GF-D8 (cell line): ENCODE data around the gene RAB36.
A peak's percentile ranks its signal among the peaks of the same experiment; 100 is the strongest.

Source experiments
- DNase-seq: peaks from one replicate; lab custom pipeline; 2025; lab: John Stamatoyannopoulos, UW

The RAB36 gene

DNA sequence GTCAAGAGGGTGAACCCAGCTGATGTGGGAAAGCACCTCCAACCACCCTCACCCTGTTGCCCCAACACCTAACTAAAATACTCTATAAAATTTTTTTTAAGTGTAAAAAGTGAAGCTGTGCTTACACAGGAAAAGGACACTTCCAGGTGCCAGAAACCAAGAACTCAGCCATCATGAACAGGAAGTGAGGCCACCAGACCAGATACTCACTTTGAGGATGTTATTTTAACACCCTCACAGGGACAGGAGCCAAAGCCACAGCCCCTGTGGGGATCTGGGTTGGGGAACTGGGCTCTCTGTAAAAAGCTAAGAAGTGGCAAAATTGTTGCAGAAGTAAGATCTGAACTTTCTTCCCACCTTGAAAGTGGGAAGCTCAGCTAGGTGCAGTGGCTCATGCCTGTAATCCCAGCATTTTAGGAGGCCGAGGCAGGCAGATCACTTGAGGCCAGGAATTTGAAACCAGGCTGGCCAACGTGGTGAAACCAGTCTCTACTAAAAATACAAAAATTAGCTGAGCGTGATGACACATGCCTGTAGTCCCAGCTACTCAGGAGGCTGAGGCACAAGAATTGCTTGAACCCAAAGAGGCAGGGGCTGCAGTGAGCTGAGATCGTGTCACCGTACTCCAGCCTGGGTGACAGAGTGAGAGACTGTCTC is 7.2 kb upstream of the RAB36 start:
- DNase-seq = peak; percentile 70

DNA sequence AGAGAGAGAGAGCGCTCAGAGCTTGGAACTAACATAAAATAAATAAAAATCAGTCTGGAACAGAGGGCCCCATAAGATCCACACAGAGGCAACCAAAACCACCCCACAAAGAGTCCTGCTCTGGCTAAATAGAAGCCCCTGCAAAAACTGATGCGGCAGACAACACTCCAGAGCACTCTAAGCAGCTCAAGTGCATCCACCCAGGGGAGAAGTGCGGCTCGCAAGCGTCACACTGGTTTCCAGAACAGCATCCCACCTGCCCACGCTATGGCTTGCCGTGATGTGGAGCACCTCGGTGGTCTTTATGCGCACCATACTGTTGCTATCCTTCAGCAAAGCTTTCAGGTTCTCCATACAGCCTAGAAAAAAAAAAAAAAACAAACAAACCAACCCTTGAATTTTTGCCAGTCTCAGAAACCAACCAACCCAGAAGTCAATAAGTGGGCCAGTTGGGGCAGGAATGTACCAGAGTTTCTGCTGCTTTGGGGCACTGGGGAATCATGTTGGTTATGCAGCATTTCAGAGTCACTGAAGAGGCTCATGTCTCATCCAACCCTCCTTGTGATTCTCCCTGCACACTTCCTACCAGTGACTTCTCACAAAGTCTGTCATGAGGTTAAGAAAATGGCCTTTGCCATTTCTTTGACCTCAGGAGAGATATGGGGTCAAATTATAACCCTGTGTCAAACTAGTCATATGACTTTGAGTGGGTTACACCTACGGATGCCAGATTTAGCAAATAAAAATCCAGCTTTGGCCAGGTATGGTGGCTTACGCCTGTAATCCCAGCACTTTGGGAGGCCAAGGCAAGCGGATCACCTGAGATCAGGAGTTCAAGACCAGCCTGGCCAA is 6.5 kb upstream of the RAB36 start:
- DNase-seq = no peak

DNA sequence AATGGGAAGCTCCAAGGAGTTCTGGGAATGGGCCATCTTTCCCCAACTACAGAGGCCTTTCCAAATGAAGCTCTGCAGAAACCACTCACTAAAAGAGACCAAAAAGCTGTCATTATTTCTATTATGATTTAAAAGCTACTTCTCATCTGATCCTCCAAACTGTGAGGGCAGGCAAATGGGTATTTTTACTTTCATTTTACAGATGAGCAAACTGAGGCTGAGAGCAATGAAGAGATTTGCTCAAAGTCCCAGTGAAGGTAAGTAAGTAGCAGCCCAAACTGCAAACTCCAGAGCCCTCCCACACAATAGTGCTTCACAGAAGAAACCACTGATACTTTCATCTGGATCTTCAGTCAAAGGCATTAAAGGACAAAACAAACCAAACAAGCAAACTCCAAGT is 4.9 kb upstream of the RAB36 start:
- DNase-seq = no peak

DNA sequence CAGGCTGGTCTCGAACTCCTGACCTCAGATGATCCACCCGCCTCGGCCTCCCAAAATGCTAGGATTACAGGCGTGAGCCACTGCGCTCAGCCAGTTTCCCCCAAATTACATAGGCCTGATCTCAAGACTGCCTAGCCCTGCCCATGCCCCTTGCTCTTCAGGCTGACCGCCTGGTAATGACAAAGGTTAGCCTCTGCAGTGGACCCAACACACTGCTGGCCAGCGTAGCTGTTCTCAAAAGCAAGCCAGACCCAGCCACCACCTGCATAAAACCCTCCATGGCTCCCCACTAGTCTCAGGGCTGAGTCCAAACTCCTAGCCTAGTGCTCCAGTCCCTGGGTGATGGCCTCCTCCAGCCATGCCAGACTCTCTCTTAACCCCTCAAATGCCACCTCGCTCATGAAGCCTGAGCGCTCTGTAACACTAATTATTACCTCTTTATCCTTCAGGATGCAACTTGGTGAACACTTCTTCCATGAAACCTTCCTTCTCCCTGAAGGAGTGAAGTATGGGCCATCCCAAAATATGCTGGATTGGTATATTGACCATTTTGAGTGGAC is 2.7 kb upstream of the RAB36 start:
- DNase-seq = no peak

DNA sequence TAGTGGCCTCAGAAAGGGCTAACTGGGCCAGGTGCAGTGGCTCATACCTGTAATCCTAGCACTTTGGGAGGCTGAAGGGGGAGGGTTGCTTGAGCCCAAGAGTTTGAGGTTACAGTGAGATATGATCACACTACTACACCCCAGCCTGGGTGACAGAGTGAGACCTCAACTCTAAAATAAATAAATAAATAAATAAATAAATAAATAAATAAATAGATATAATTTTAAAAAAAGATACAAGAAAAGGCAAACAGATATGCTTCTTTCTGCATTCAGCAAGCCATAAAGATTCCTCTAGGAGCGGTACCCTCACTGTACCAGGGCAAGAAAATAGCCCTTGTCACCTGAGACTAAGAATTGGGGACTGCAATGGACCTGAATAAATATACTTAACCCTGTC is 2.2 kb upstream of the RAB36 start:
- DNase-seq = no peak

DNA sequence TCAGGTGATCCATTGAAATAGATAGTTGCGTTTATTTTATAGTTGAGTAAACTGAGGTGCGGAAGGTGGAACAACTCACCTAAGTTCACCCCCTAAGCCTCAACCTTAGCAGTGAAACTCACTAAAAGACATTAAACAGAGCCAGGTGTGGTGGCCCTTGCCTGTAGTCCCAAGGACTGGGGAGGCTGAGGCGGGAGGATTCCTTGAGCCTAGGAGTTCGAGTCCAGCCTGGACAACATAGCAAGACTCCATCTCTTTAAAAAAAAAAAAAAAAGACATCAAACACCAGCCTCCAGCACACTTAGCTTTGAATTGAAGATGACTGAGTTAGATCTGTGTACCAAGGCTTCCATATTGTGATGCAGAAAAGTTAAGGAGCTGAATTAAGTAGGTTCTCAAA is 845 bp upstream of the RAB36 start:
- DNase-seq = no peak

DNA sequence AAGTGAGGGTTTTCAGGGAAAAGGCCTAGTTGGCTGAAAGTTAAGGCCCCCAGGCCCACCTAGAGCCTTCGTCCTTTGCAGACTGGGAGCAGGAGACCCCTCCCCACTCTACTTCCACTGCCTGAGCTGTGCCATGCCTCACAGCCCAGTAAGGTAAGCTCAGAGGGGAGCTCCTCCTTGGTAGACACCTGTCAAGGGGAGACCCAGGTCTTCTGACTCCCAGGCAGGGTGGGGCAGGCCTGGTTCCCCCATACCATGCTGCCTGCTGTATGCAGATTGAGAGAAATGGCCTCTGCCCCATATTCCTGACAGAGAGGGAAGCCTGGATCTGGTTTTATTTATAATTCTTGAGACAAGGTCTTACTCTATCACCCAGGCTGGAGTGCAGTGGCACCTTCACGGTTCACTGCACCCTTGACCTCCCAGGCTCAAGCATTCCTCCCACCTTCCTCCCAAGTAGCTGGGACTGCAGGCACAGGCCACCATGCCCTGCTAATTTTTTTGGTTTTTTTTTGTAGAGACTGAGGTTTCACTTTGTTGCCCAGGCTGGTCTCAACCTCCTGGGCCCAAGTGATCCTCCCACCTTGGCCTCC is 697 bp downstream of the RAB36 start:
- DNase-seq = no peak

DNA sequence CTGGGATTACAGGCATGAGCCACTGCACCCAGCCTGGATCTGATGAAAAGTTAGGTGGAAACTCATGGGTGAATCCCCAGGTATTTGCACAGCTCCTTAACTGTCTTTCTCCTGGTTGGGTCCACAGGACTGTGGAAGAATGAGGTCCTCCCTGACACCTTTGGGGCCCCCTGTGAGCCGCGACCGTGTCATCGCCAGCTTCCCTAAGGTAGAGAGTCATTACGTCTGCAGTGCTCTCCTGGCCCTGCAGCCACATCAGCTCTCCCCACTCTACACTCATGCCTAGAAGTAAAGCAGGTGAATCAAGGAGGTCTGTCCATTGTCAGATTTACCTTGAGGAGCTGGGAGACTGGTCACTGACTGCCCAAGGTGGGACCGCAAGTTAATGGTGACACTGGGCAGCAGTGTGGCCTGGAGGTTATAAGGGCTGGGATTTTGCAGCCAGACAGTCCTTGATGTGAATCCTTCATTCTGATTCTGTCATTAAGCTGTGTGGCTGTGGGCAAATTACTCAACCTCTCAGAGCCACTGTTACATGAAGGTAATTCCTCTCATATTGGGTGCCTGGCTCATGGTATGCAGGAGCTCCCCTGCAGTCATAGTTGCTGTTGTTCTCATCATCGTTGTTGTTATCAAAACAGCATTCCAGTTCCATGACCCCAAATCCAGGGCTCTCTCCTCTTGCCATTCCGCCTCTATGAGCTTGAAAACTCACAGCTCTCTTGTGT is 1.4 kb downstream of the RAB36 start:
- no peak for DNase-seq

DNA sequence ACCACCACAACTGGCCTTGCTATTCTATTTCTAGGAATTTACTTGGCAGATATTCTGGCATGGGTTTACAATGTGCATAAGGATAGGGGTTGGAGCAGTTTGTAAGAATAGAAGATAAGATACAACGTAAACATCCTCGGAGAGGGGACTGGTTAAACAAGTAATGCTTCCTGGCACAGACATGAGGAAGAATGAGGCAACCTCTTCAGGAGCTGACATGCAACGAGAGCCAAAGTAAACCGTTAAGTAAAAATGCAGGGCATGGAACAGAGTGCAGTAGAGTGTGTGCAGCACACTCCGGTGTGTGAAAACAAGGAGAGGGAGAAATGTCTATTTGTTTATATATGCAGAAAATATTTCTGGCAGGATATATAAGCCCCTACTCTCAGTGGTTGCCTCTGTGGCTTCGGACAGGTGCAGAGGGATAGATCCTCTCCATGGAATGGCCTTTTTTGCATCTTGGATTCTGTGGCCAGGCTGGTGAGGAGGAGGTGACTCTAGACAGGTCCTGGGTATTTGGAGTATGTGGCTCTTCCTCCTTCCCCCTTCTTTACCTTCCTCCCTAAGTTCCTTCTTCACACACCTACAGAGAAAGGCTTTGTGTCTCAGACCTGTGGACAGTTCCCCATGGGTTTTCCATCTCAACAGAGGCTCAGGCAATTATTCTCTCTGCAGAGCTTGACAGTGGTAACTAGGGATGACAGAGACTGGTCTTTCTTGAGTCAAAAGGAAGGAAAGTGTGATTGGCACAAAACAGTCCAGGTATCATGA is 2.5 kb downstream of the RAB36 start:
- DNase-seq = peak; percentile 5

DNA sequence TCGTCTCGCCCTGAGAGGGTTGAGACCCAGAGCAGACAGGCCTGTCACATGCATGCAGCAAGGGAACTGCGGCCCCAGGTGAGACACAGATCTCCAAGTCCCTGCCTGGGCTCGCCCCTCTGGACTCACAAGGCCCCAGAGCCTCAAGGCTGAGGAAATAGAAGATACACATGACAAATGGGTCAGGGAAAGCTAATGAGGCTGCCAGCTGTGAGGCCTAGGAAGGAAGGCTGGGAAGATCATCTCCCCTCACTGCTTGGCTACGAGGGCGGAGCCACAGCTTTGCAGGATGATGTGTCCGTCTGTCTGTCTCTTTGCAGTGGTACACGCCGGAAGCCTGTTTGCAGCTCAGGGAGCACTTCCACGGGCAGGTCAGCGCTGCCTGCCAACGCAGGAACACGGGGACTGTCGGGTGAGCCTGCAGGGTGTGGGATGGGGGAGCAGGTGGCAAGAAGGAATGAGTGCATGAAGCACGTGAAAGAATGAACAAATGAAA is 4.5 kb downstream of the RAB36 start:
- no peak for DNase-seq

DNA sequence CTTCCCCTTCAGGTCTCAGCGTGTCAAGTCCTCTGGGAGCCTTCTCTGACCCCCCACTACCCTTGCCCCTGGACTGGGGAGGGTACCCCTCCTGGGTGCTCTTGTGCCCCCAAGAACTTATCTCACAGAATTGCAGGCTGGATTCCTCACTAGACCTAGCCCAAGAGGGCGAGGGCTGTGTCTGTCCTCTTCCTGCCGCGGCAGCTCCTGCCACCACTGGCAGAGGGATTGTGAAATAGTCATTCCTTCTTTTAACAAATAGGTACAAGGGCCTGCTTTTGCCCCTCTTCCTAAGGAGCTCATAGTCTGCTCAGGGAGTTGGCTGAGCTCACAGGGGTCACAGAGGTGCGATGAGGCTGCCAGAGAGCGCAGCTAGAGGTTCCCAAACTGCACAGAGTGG is 5.5 kb downstream of the RAB36 start:
- DNase-seq = no peak

DNA sequence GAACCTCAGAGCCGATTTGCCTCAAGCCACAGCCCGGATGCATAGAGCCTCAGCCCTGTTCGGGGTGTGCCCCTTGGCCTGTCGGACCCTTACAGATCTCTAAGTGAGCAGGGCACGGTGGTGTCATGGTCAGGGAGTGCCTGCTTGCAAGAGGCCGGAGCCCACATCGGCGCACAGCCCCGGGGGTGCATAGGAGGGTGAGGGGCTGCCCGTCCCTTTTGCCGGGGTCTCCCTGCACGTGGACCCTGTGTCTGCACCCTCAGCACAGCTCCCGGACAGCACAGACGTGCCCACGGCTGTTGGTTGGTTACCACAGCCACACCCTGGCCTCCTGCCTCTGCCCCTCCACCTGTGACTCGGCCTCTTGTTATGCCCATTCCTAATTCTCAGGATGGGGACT is 6.5 kb downstream of the RAB36 start:
- DNase-seq = no peak

DNA sequence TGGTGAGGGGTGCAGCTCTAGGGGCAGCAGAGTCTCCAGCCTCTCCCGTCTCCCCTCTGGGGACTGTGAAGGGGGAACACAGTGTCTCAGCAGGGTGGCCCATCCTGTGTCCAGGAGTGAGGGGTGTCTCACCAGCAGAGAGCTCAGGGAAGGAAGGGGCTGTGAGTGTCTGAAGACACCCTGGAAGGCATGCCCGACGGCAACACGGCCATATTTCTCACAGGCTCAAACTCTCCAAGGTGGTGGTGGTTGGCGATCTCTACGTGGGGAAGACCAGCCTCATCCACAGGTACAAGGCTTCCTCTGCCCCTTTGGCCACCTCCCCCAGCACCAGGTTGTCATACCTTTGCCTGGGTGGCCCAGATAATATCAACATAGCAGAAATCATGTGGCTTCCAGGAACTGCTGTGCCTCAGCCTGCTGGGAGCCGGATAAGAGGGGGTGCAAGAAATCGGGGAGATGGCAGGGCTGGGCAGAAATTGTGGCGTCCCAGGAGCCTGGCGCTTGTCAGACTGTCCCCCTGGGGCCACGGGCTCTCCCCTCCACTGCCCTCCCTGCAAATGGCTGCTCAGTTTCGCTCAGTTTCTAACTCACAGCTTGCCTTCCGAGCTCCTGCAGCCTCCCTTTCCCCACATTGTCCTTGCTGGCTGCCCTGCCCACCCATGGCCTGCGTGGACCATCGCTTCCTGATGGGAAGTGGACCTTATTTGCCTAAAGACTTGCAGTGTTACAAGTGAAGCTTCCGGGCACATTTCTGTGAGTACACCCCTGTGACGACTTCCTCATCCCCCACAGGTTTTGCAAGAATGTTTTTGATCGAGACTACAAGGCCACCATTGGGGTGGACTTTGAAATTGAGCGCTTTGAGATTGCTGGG is 7.2 kb downstream of the RAB36 start:
- peak; percentile 3 for DNase-seq

DNA sequence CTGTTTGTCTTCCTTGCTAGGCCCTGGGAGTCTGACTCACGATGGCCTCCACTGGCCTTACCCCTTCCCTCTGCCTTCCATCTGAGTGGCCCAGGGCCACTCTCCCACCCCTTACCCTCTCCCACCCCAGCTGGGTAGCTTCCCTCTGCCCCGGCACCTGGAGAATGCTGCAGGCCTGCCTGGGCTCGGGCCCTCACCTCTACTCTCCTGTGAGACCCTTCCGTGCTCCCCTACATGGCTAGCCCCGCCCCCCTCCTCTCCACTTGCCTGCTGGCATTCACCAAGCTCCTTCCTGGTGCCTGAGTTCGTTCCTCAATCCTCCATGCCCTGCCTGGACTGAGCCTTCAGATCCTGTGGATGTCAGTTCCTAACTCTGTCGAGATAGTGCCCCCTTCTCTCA is 8.7 kb downstream of the RAB36 start:
- no peak for DNase-seq

DNA sequence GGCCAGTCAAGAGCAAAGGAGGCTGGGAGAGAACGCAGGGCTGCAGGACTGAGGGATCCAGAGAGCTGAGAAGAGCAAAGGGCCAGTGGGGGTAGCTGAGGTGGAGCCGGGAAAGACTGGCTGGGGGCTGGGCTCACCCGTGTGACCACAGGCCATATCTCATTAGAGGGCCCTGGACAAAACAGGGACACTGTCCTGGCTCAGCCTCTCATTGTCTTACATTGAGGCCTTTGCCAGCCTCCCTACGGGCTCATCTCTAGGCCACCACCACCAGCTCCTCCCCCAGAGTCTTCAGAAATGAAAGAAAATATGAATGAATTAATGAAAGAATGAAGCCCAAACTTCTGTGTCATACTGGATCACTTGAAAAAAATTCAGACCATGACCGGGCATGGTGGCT is 9.2 kb downstream of the RAB36 start:
- no peak for DNase-seq

DNA sequence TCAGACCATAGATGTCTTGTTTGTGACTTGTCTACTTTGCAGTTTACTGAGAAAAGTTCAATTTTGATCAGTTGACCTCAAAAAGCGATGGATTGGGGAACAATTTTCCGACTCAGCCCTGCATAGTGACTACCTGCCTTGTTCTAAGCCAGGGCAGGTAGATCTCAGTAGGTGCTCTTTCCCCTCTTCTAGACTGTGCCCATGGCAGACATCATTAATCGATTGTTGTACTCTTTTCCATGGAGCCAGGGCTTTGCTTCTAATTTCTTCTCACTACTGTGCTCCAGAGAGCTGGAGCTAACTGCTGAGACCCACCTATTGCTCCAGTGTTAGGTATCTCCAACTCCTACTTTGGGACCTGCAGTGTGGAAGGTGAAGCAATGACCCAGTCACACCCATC is 9.9 kb downstream of the RAB36 start:
- no peak for DNase-seq

DNA sequence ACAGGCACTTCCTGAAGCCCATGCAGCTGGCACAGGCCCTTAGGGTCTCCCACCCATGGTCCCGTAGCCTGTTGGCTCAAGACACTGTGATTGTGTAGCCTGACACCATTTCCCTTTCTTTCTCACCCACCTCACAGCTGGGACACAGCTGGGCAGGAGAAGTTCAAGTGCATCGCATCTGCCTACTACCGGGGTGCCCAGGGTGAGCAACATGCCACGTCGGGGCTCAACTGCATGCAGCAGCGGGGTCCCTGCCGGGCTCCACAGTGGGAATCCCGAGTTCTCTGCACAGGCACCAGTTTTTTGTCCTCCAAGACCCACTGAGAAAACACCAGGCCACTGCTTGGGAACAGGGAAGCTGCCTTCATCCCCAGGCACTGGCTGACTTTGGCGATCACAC is 10.6 kb downstream of the RAB36 start:
- DNase-seq = no peak

DNA sequence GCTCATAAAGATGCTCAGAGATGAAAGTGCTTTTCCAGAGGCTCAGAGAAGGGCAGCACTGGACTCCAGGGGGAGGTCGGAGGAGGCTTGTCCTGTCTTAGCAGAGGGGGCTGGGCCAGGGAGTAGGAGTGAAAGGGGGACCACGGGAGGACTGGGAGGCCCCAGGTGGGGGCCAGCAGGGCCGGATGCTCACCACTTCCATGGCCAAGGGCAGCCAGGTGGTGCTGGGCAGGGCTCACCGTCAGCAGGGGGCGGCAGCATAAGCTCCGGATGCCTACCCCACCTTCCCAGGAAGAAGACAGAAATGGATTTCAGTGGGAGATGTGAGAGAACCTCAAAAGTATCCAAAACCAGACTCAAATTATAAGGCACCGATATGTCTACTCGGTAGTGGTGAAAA is 11.0 kb downstream of the RAB36 start:
- DNase-seq = no peak

DNA sequence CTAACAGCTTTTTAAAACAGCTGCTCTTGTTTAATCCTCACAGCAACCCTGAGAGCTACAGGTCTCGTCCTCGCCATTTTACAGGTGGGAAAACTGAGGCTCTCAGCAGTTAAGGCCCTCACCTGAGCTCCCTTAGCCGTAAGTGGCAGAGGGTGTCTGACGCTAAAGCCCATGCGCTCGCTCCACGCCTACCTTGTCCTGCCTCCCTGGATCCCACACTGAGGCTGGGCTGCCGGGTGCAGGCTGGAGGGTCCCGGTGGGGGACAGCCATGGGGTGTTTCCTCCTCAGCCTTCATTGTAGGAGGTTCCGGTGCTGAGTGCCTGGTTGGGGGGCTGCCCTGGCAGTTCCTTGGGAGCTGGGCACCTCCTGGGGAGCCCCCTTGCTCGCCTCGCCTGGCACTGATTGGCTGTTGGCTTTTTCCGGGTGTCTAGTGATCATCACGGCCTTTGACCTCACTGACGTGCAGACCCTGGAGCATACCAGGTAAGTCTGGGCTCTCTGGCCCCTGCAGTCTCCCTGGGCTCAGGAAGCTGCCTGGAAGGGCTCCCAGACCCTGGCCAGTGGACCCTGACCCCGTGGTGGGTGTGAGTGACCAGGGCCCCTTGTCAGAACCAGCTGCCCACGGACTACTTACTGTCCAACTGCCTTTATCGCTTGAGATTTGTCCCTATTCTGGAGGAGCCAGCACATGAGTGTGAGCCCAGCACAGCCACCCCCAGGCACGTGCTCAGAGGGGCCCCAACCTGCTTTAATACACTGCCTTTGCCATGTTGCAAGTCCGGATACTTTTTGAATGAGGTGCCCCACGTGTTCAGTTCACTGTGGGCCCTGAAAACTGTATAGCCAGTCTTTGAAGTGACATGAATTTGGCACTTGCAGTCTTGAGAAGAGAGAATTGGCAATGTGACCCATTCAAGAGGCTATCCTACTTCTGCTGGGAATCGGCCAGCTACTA is 12.6 kb downstream of the RAB36 start:
- DNase-seq = no peak
